Peyer's patch (tissue), 4 donors: ENCODE data around the gene AKT3.

Experiments used
- CTCF ChIP-seq, 6 experiments: fragments of 450-650 bp in 4 of 6; fragments of 200-600 bp in 2 of 6; sonication (generic) in 1 of 6; IDR thresholded peaks; one replicate each; pipeline ENCODE4 v1.5.1; 2017 to 2019; ENCODE audit warnings: antibody characterized with exemption in 6 of 6, mild to moderate bottlenecking in 3 of 6, moderate library complexity in 1 of 6
- POLR2A ChIP-seq, 2 donors: fragments of 450-650 bp; IDR thresholded peaks; one replicate each; pipeline ENCODE4 v1.5.1; 2017; ENCODE audit warnings: antibody characterized with exemption in 2 of 2, mild to moderate bottlenecking in 2 of 2, moderate library complexity in 2 of 2

DNA sequence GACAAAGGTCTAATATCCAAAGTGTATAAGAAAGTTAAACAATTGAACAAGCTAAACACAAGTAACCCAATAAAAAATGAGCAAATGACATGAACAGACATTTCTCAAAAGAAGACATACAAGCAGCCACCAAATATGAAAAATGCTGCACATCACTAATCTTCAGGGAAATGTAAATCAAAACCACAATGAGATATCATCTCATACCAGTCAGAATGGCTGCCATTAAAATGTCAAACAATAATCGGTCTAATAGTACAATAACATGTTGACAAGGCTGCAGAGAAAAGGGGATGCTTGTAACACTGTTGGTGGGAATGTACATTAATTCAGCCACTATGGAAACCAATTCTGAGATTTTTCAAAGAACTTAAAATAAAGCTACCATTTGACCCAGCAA, 264.1 kb downstream of the AKT3 start:
- no peak for TF ChIP-seq POLR2A (IDR thresholded peaks at IDR 0.05)
- TF ChIP-seq CTCF (IDR thresholded peaks at IDR 0.05), result no peak
